ENCODE measurements around the gene THRB. TPM values are rescaled to one million over a fixed set of nuclear protein-coding genes. Genes with fewer than 3 reads are reported as not detected.

The THRB gene
- total RNA-seq, 1 experiment from 2014 or later, result 9.7 TPM

DNA sequence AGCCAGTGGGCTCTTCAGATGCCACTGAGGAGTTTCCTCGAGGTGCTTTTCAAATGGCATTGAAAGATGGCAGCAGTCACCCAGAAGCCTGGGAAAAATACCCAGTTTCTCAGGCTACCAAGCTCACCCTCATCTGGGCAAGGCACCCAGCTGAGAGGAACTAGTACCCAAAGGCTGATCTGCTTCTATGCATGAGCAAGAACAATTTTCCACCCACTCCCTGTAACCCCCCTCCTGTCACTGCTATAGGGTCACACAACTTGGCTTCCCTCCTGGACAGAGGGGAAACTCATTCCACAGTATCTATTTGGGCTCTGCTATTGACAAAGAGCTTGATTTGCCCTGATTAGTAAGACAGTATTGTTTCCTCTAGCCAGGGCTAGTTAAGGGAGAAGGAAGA lies 31.9 kb downstream of the THRB start:
- Histone ChIP-seq H3K4me1 (replicated peaks; ENCODE audit: insufficient read depth) (peaks cover under 1% of the 10 kb centered on the region), H3K27ac (no peak overlapping the region), H3K79me2 (ENCODE audit: low read depth) (no peaks in the 10 kb centered on the region), H3K27me3 (ENCODE audit: insufficient read depth, low read depth) (no peaks in the 10 kb centered on the region), H3F3A (ENCODE audit: insufficient read depth, low read depth) (peaks cover 2% of the 10 kb centered on the region; the same call in 1 of the 2 replicates), H3K4me2 (no peak overlapping the region), H4K20me1 (ENCODE audit: insufficient read depth) (no peaks in the 10 kb centered on the region), H3K36me3 (ENCODE audit: low read depth) (peaks cover 8% of the 10 kb centered on the region), H3K9me2 (ENCODE audit: insufficient read depth) (no peaks in the 10 kb centered on the region), H3K9me3 (ENCODE audit: insufficient read depth, low read depth) (no peaks in the 10 kb centered on the region; the same call in 1 of the 2 replicates), H3K4me3 (no peak overlapping the region), H2AFZ (no peak overlapping the region)
- BruUV-seq (replicated peaks), result no TSS peak
- TF ChIP-seq CTCF (conservative IDR thresholded peaks at IDR 0.05) (no peak), EZH2 (IDR thresholded peaks at IDR 0.05; ENCODE audit: low read depth) (no peak)
- intact Hi-C loops (cut with micrococcal nuclease; ENCODE audit: unreplicated experiment), result no loop called here
- ChIA-PET POLR2A (ENCODE audit: unreplicated experiment) (no interaction called here), CTCF (no interaction called here)
- DNase-seq, result no peak

DNA sequence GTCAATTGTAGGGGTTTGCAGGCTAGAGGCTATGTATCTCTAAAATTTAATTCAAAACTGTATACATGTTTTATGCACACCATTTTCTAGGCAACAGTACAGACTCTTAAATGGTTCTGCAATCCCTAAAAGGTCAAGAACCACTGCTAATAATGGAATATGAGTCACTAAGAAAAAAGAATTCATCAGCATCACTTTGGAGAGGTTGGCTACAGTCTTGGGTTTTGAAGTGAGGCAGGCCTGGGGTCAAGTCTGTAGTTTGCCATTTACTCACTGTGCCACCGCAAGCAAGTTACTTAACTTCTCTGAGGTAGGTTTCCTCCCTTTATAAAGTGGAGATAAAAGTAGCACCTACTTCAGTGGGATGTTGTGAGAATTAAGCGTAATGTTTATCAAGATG lies 33.7 kb downstream of the THRB start:
- no peak overlapping the region for H3K4me2 ChIP-seq
- no peaks in the 10 kb centered on the region; the same call in 1 of the 2 replicates for H3K79me2 ChIP-seq (ENCODE audit: low read depth)
- no peak overlapping the region for H2AFZ ChIP-seq
- no TSS peak for BruUV-seq (replicated peaks)
- intact Hi-C loops (cut with micrococcal nuclease; ENCODE audit: unreplicated experiment), result no loop called here
- H3K27ac ChIP-seq, result no peak overlapping the region
- no peaks in the 10 kb centered on the region for H4K20me1 ChIP-seq (ENCODE audit: insufficient read depth)
- TF ChIP-seq CTCF (conservative IDR thresholded peaks at IDR 0.05) (no peak), EZH2 (IDR thresholded peaks at IDR 0.05; ENCODE audit: low read depth) (no peak)
- no peaks in the 10 kb centered on the region; the same call in 1 of the 2 replicates for H3K36me3 ChIP-seq (ENCODE audit: low read depth)
- H3K9me2 ChIP-seq (ENCODE audit: insufficient read depth), result no peaks in the 10 kb centered on the region
- no peaks in the 10 kb centered on the region for H3K27me3 ChIP-seq (ENCODE audit: insufficient read depth, low read depth)
- no peaks in the 10 kb centered on the region; the same call in 1 of the 2 replicates for H3K9me3 ChIP-seq (ENCODE audit: insufficient read depth, low read depth)
- no peak for DNase-seq
- no peak overlapping the region for H3K4me3 ChIP-seq
- POLR2A ChIA-PET (ENCODE audit: unreplicated experiment), result no interaction called here
- H3F3A ChIP-seq (ENCODE audit: insufficient read depth, low read depth), result peaks cover 6% of the 10 kb centered on the region
- CTCF ChIA-PET, result no interaction called here
- peaks cover 7% of the 10 kb centered on the region for H3K4me1 ChIP-seq (replicated peaks; ENCODE audit: insufficient read depth)

DNA sequence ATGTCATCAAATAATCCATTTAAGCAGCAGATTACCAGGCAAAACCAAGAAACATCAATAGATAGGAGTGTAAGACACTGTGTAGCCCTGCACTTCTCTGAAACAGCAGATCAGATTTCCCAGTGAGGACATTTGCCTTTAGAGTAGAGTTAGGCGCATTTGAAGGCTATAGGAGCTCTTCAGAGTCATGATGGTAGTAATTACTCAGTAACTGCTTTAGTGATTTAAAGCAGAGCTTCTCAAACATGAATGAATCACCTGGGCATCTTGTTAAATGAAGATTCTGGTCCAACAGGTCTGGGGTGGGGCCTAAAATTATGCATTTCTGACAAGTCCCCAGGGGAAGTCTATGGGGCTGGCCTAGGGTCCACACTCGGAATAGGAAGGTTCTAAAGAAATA lies 36.9 kb downstream of the THRB start:
- intact Hi-C loops (cut with micrococcal nuclease; ENCODE audit: unreplicated experiment), result no loop called here
- CTCF ChIA-PET, result no interaction called here

More for the DNA sequence above, 36.9 kb downstream of the THRB start:
- no peaks in the 10 kb centered on the region; the same call in 1 of the 2 replicates for H3K36me3 ChIP-seq (ENCODE audit: low read depth)
- H3K9me3 ChIP-seq (ENCODE audit: insufficient read depth, low read depth), result no peaks in the 10 kb centered on the region
- H3K4me3 ChIP-seq, result no peak overlapping the region
- TF ChIP-seq CTCF (conservative IDR thresholded peaks at IDR 0.05) (no peak), EZH2 (IDR thresholded peaks at IDR 0.05; ENCODE audit: low read depth) (no peak)
- H3K4me1 ChIP-seq (replicated peaks; ENCODE audit: insufficient read depth), result peaks cover 21% of the 10 kb centered on the region
- BruUV-seq (replicated peaks), result no TSS peak
- H3K9me2 ChIP-seq (ENCODE audit: insufficient read depth), result no peaks in the 10 kb centered on the region
- H2AFZ ChIP-seq, result no peak overlapping the region
- H3K27ac ChIP-seq, result no peak overlapping the region
- H4K20me1 ChIP-seq (ENCODE audit: insufficient read depth), result no peaks in the 10 kb centered on the region
- H3K4me2 ChIP-seq, result 0 out of 2 replicates have a peak overlapping the region, but pooled peaks have one; percentile 2
- peak in 1 of 2 experiments; percentile 38 for DNase-seq
- H3K27me3 ChIP-seq (ENCODE audit: insufficient read depth, low read depth), result no peaks in the 10 kb centered on the region
- H3F3A ChIP-seq (ENCODE audit: insufficient read depth, low read depth), result peaks cover 6% of the 10 kb centered on the region
- POLR2A ChIA-PET (ENCODE audit: unreplicated experiment), result no interaction called here
- peaks cover 8% of the 10 kb centered on the region for H3K79me2 ChIP-seq (ENCODE audit: low read depth)
